GM18517 (cell line): ENCODE results near the gene RFPL3.

Source experiments
- ATAC-seq: cut with Tn5 transposase; IDR thresholded peaks from one replicate; pipeline ENCODE4 v1.9.1; 2021; ENCODE audit warnings: mild to moderate bottlenecking, moderate library complexity; ENCODE audit not compliant: unreplicated experiment

The RFPL3 gene

DNA sequence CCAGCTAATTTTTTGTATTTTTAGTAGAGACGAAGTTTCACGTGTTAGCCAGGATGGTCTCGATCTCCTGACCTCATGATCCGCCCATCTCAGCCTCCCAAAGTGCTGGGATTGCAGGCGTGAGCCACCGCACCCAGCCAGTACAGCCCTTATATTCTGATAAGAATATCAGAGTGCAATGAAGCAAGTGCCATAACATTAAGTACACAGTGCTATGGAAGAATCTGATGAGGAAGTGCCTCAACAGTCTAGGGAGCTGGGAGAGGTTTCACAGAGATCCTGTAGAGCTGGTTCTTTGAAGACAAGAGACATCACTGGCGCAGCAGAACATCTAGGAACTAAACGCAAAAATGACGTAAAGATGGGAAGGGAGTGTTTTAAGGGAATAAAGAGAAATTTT lies 52.3 kb downstream of the RFPL3 start:
- no peak for ATAC-seq

DNA sequence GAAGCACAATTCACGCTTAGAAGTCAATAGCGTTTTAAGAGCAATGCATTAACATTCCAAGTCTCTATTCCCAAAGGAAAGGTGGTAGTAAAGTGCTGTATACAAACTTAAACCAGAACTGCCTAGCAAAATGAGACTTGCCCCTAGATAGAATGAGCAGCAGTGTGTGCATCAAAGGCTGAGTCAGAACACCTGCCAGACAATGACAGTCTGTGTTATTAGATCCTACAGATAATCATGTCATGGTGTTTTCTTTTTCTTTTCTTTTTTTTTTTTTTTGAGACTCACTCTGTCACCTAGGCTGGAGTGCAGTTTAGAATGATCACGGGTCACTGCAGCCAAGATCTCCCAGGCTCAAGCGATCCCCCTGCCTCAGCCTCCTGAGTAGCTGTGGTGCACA lies 52.8 kb downstream of the RFPL3 start:
- ATAC-seq = no peak
